ENCODE results near the gene AK1. TPM values are rescaled to one million over a fixed set of nuclear protein-coding genes. Genes with fewer than 3 reads are reported as not detected.

AK1 gene
- total RNA-seq (2021), result 27.5 to 34.9 TPM (median 34.4 TPM) in 3 replicates
- percentile 44 among the genes with signal in this experiment for Bru-seq, nascent RNA
- long read RNA-seq, experiment 1, transcript AK1-203 (7 exons, 2,266 nt), result major isoform, 53 of 62 reads
- long read RNA-seq, experiment 1, partial matches to known transcripts, result 1 of 62 reads
- long read RNA-seq, experiment 1, other reads (novel, unspliced or antisense), result 8 of 62 reads
- long read RNA-seq, experiment 2, transcript AK1-203 (7 exons, 2,266 nt), result major isoform, 23 of 32 reads
- long read RNA-seq, experiment 2, partial matches to known transcripts, result 3 of 32 reads
- long read RNA-seq, experiment 2, other reads (novel, unspliced or antisense), result 6 of 32 reads
- long read RNA-seq, experiment 3, transcript AK1-203 (7 exons, 2,266 nt), result major isoform, 39 of 40 reads
- long read RNA-seq, experiment 3, partial matches to known transcripts, result 0 of 40 reads
- long read RNA-seq, experiment 3, other reads (novel, unspliced or antisense), result 1 of 40 reads

- peak within 1 kb of the TSS; percentile 79 for H3K4me3 Mint-ChIP-seq
- CTCF ChIA-PET, result interaction anchor here (1.0 to 3.0 kb wide), 6 partner anchors 9 to 143 kb away, joined by 3 to 17 read pairs (median 9); partner anchors contain the start of gene TOR2A
- no peaks in the 10 kb centered on the region for H3K9me3 Mint-ChIP-seq
- H3K27me3 Mint-ChIP-seq (ENCODE audit: low read depth), result no peaks in the 10 kb centered on the region
- peaks cover 12% of the 10 kb centered on the region for H3K4me1 Mint-ChIP-seq
- no peak within 1 kb of the TSS for H3K27ac Mint-ChIP-seq
- POLR2A ChIA-PET, result no interaction called here
- TF ChIP-seq, protein P1, sequence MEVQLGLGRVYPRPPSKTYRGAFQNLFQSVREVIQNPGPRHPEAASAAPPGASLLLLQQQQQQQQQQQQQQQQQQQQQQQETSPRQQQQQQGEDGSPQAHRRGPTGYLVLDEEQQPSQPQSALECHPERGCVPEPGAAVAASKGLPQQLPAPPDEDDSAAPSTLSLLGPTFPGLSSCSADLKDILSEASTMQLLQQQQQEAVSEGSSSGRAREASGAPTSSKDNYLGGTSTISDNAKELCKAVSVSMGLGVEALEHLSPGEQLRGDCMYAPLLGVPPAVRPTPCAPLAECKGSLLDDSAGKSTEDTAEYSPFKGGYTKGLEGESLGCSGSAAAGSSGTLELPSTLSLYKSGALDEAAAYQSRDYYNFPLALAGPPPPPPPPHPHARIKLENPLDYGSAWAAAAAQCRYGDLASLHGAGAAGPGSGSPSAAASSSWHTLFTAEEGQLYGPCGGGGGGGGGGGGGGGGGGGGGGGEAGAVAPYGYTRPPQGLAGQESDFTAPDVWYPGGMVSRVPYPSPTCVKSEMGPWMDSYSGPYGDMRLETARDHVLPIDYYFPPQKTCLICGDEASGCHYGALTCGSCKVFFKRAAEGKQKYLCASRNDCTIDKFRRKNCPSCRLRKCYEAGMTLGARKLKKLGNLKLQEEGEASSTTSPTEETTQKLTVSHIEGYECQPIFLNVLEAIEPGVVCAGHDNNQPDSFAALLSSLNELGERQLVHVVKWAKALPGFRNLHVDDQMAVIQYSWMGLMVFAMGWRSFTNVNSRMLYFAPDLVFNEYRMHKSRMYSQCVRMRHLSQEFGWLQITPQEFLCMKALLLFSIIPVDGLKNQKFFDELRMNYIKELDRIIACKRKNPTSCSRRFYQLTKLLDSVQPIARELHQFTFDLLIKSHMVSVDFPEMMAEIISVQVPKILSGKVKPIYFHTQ (CRISPR knock-in tag; IDR thresholded peaks at IDR 0.05), result no peak
- no peak for TF ChIP-seq FOXP1 (CRISPR knock-in tag; IDR thresholded peaks at IDR 0.05; ENCODE audit: borderline replicate concordance)
- 0 out of 2 replicates have a peak, but pooled peaks have one; percentile 13 for TF ChIP-seq FOXK1 (CRISPR knock-in tag; IDR thresholded peaks at IDR 0.05)
- peak; percentile 76; the same call in 1 of the 2 replicates for TF ChIP-seq E2F5 (CRISPR knock-in tag; IDR thresholded peaks at IDR 0.05)
- TF ChIP-seq, protein P2, sequence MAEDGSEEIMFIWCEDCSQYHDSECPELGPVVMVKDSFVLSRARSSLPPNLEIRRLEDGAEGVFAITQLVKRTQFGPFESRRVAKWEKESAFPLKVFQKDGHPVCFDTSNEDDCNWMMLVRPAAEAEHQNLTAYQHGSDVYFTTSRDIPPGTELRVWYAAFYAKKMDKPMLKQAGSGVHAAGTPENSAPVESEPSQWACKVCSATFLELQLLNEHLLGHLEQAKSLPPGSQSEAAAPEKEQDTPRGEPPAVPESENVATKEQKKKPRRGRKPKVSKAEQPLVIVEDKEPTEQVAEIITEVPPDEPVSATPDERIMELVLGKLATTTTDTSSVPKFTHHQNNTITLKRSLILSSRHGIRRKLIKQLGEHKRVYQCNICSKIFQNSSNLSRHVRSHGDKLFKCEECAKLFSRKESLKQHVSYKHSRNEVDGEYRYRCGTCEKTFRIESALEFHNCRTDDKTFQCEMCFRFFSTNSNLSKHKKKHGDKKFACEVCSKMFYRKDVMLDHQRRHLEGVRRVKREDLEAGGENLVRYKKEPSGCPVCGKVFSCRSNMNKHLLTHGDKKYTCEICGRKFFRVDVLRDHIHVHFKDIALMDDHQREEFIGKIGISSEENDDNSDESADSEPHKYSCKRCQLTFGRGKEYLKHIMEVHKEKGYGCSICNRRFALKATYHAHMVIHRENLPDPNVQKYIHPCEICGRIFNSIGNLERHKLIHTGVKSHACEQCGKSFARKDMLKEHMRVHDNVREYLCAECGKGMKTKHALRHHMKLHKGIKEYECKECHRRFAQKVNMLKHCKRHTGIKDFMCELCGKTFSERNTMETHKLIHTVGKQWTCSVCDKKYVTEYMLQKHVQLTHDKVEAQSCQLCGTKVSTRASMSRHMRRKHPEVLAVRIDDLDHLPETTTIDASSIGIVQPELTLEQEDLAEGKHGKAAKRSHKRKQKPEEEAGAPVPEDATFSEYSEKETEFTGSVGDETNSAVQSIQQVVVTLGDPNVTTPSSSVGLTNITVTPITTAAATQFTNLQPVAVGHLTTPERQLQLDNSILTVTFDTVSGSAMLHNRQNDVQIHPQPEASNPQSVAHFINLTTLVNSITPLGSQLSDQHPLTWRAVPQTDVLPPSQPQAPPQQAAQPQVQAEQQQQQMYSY (CRISPR knock-in tag; IDR thresholded peaks at IDR 0.05), result peak; percentile 73
- TF ChIP-seq, protein P3, sequence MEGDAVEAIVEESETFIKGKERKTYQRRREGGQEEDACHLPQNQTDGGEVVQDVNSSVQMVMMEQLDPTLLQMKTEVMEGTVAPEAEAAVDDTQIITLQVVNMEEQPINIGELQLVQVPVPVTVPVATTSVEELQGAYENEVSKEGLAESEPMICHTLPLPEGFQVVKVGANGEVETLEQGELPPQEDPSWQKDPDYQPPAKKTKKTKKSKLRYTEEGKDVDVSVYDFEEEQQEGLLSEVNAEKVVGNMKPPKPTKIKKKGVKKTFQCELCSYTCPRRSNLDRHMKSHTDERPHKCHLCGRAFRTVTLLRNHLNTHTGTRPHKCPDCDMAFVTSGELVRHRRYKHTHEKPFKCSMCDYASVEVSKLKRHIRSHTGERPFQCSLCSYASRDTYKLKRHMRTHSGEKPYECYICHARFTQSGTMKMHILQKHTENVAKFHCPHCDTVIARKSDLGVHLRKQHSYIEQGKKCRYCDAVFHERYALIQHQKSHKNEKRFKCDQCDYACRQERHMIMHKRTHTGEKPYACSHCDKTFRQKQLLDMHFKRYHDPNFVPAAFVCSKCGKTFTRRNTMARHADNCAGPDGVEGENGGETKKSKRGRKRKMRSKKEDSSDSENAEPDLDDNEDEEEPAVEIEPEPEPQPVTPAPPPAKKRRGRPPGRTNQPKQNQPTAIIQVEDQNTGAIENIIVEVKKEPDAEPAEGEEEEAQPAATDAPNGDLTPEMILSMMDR (IDR thresholded peaks at IDR 0.05), result no peak
- TF ChIP-seq SOX15 (CRISPR knock-in tag; IDR thresholded peaks at IDR 0.05), result no peak
- TF ChIP-seq, protein P4, sequence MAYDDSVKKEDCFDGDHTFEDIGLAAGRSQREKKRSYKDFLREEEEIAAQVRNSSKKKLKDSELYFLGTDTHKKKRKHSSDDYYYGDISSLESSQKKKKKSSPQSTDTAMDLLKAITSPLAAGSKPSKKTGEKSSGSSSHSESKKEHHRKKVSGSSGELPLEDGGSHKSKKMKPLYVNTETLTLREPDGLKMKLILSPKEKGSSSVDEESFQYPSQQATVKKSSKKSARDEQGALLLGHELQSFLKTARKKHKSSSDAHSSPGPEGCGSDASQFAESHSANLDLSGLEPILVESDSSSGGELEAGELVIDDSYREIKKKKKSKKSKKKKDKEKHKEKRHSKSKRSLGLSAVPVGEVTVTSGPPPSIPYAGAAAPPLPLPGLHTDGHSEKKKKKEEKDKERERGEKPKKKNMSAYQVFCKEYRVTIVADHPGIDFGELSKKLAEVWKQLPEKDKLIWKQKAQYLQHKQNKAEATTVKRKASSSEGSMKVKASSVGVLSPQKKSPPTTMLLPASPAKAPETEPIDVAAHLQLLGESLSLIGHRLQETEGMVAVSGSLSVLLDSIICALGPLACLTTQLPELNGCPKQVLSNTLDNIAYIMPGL (CRISPR knock-in tag; IDR thresholded peaks at IDR 0.05), result 0 out of 2 replicates have a peak, but pooled peaks have one; percentile 39
- TF ChIP-seq ZNF317 (CRISPR knock-in tag; IDR thresholded peaks at IDR 0.05; ENCODE audit: borderline replicate concordance, low read depth), result no peak
- ATAC-seq, result peak; percentile 73
- H3K36me3 Mint-ChIP-seq, result no peaks in the 10 kb centered on the region
- peak; percentile 76 for DNase-seq (ENCODE audit: low spot score)
These were observed at the start of gene AK1 for GRCh38 chr9:127877566-127877998. Gene AK1, minus strand, starts transcription at chr9:127877675. Its CDS starts 3,058 bp downstream, at chr9:127874617.

DNA sequence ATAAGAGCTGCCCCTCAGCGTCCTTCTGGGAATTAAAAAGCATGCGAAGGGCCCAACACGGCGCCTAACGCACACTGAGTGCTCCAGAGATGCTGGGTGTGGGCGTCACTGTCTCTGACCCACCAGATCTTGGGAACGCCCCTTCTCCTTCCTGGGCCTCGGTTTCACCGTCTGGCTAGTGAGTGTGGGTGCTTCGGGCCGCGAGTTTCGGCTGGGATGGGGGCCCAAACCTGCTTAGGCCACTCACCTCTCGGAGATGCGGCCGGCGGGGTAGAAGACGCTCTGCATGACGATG, 49.4 kb upstream of the AK1 start:
- Mint-ChIP-seq H3K36me3 (no peaks in the 10 kb centered on the region; the same call in 1 of the 2 replicates), H3K27ac (no peak overlapping the region), H3K4me1 (peaks cover 27% of the 10 kb centered on the region), H3K9me3 (no peaks in the 10 kb centered on the region), H3K4me3 (peak overlapping the region; percentile 96), H3K27me3 (ENCODE audit: low read depth) (peaks cover 34% of the 10 kb centered on the region)
- DNase-seq (ENCODE audit: low spot score), result no peak
- CTCF ChIA-PET, result interaction anchor here (1.3 to 2.1 kb wide), 2 partner anchors 17 to 192 kb away, joined by 5 to 8 read pairs; partner anchors contain the start of gene TOR2A
- TF ChIP-seq FOXP1 (CRISPR knock-in tag; IDR thresholded peaks at IDR 0.05; ENCODE audit: borderline replicate concordance) (peak; percentile 60; the same call in 1 of the 2 replicates), ZMAT4 (CRISPR knock-in tag; IDR thresholded peaks at IDR 0.05) (no peak), ETV6 (CRISPR knock-in tag; IDR thresholded peaks at IDR 0.05) (peak; percentile 43; the same call in 1 of the 2 replicates), ZNF138 (CRISPR knock-in tag; conservative IDR thresholded peaks at IDR 0.05) (0 out of 2 replicates have a peak, but pooled peaks have one; percentile 35), MXD4 (CRISPR knock-in tag; IDR thresholded peaks at IDR 0.05; ENCODE audit: borderline replicate concordance) (no peak), FOXK1 (CRISPR knock-in tag; IDR thresholded peaks at IDR 0.05) (0 out of 2 replicates have a peak, but pooled peaks have one; percentile 18), TEAD1 (CRISPR knock-in tag; IDR thresholded peaks at IDR 0.05) (no peak), MYBL2 (CRISPR knock-in tag; IDR thresholded peaks at IDR 0.05) (0 out of 2 replicates have a peak, but pooled peaks have one; percentile 5)
- ATAC-seq, result peak; percentile 1
- POLR2A ChIA-PET, result no interaction called here
